ENCODE measurements around the gene TRPM3.

- TF ChIP-seq CTCF (IDR thresholded peaks at IDR 0.05): no peak
- no peak for TF ChIP-seq EP300 (IDR thresholded peaks at IDR 0.05)
- no peak for TF ChIP-seq POLR2A (IDR thresholded peaks at IDR 0.05)
- TF ChIP-seq POLR2AphosphoS5 (IDR thresholded peaks at IDR 0.05): no peak
These were observed 290.8 kb downstream of the TRPM3 start for GRCh38 chr9:70830618-70831017.
